ENCODE measurements around the gene NELFB.

Gene NELFB

GRCh38 chr9:137302449-137303150 is 47.5 kb downstream of the NELFB start:
- DNase-seq (ENCODE audit: extremely low read depth in 1 of 2, low read depth in 1 of 2) = no peak

DNA sequence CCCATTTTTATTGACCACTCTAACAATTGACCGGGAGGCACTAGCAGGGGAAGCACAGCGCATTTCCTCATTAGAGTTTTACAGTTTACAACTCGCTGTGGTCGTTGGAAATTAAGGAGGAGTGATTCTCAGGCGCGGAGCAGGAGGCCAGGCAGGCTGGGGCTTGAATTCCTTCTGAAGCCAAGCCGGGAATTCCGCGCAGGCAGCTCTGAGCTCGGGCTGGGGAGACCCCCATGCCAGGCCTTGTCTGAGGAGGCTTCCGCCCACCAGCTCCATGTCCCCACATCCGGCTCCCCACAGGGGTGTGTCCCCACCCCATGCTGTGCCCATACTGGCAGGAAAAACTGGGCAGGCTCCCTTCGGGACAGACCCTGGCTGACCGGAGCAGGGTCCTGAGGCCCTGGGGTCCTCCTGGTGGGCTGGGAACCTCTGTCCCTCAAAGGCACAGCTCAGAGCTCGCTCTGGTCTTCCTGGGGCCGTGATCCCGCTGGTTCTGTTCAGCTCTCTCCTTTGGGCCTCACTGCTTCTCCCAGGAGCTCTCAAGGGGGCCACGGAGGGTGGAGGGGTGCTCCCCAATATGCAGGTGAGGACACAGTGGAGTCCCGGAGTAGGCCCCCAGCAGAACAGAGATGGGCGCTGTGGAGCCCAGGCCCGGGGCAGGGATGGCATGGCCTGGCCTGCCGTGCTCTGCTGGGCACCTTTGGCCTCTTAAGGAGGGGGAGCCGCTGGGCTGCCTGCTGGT is 48.2 kb downstream of the NELFB start:
- DNase-seq (ENCODE audit: extremely low read depth in 1 of 2, low read depth in 1 of 2) = no peak

DNA sequence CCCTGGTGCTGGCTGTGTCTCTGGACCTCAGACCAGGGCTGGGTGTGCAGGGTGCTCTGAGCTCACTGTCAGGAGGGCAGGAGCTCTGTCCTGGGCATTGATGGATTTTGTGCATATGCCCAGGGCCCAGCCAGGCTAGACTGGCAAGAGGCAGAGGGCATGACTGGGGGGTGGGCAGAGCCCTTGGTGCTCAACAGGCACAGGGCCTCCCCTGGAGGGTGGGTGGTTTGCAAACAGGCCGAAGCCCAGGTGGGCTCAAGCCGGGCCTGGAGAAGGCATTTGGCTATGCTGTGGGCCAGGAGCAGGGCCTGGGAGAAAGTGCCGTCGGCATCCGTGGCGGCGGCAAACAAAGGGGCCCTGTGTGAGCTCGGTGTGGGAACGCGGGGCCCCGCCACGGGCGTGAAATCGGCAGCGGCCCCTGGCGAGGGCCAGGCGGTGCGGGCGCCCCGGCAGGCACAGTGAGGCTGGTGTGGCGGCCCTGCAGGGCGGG is 48.8 kb downstream of the NELFB start:
- DNase-seq (ENCODE audit: extremely low read depth in 1 of 2, low read depth in 1 of 2) = no peak

DNA sequence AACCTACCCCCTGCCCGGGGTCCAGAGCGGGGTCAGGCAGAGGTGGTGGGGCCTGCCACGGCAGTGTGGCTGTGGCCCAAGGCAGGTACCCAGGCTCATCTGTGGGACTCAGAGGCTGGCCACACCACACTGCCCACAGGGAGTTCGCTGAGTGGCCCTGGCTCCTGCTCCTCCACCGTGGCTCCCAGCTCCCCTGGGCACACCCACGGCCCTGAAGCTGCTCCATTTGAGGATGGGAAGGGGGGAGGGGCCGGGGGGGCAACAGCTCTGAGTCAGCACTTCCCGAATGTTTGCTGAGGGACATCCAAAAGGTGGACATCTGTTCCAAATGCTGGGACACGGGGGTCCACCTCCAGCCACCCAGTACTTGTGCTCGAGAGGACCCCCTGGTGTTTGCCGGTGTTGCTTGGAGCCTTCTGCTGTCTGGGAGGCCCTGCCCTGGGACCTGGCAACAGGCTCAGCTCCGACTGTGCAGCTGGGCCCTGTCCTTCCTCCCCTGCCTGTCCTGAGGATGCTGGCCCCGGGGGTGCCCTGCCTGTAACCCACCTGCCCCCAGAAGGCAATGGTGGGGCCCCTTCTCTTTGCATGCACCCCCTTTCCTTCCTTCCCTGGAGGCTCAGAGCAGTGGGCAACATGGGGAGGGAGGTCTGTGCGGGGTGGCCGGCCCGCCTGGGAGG is 49.4 kb downstream of the NELFB start:
- no peak for DNase-seq (ENCODE audit: extremely low read depth in 1 of 2, low read depth in 1 of 2)

GRCh38 chr9:137305060-137305797 is 50.1 kb downstream of the NELFB start:
- peak; percentile 49 to 59 for DNase-seq (ENCODE audit: extremely low read depth in 1 of 2, low read depth in 1 of 2)

GRCh38 chr9:137305798-137306065 is 50.6 kb downstream of the NELFB start:
- no peak for DNase-seq (ENCODE audit: extremely low read depth in 1 of 2, low read depth in 1 of 2)

DNA sequence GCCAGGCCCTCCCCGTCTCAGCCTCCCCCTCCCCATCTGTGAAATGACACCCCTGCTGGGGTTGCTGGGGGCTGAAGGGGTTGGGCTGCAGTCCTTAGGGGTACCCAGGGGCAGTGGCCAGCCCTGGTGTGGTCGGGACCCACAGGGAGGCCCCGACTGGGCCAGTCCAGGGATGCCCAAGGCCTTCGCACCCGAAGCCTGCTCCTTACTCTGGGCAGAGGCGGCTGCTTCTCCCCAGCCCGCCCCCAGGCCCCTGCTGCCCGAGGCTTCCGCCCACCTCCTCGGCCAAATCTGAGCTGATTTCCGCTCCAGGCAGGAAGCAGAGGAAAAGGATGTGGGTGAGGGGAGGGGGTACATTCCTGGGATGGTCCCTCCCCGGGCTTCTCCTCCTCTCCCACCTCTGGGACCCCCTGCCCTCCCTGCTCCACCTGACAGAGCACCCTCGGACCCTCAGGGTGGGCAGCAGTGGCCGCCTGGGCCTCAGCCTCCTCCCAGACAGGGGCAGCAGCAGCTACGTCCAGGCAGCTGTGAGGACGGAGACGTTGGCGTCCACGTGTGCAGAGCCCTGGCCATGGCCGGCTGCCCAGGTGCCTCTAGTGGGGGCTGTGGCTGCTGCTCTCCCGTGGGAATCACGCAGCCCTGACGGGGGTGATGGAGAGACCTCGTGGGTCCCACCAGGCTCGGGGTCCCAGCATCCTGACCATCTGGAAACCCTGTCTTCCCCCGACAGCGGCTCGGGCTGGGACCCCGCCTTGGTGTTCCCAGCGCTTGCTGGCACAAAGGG is 51.1 kb downstream of the NELFB start:
- no peak for DNase-seq (ENCODE audit: extremely low read depth in 1 of 2, low read depth in 1 of 2)

- DNase-seq (ENCODE audit: extremely low read depth in 1 of 2, low read depth in 1 of 2) = no peak
Measured at GRCh38 chr9:137306850-137307254, 51.7 kb downstream of the NELFB start.

GRCh38 chr9:137307255-137308056 is 52.3 kb downstream of the NELFB start:
- DNase-seq (ENCODE audit: extremely low read depth in 1 of 2, low read depth in 1 of 2) = no peak

GRCh38 chr9:137308057-137308619 is 53.0 kb downstream of the NELFB start:
- no peak for DNase-seq (ENCODE audit: extremely low read depth in 1 of 2, low read depth in 1 of 2)

GRCh38 chr9:137309368-137310188 is 54.5 kb downstream of the NELFB start:
- no peak for DNase-seq (ENCODE audit: extremely low read depth in 1 of 2, low read depth in 1 of 2)

- DNase-seq (ENCODE audit: extremely low read depth in 1 of 2, low read depth in 1 of 2) = no peak
Measured at GRCh38 chr9:137310189-137311052, 55.3 kb downstream of the NELFB start.

DNA sequence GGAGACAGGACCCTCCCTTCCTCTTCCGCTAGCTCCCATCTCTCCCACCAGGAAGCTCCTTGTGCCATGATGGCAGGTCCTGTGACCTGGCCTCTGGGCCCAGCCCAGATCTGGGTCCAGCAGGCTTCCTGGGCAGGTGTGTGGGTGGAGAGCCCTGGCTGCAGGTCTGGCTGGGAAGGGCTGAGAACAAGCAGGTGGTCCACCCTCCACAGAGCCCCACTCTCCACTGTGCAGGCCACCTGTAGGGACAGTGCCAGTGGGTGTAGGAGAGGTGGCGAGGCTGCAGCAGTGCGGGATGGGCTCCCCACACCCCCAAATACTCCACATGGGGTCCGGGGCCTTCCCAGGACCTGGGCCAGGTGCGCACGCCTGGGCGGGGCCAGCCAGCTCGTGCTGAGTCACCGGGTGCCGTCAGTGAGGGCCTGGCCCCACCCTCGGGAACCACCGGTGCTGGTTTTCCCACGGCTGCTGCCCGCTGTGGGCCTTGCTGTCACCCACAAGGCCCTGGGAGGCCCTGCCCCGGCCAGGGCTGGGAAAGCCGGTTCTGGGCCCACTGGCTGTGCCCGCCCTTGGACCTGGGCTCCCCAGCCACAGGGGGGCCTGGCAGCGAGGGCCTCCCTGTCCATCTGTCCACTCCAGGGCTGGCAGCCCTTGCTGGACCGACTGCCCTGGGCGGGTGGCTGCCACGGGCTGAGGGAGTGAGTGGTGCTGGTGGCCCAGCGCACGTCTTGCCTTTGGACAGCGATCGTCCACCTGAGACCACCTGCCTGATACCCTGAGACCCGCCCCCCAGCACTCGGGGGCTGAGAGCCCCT is 56.3 kb downstream of the NELFB start:
- DNase-seq (ENCODE audit: extremely low read depth in 1 of 2, low read depth in 1 of 2) = no peak

DNA sequence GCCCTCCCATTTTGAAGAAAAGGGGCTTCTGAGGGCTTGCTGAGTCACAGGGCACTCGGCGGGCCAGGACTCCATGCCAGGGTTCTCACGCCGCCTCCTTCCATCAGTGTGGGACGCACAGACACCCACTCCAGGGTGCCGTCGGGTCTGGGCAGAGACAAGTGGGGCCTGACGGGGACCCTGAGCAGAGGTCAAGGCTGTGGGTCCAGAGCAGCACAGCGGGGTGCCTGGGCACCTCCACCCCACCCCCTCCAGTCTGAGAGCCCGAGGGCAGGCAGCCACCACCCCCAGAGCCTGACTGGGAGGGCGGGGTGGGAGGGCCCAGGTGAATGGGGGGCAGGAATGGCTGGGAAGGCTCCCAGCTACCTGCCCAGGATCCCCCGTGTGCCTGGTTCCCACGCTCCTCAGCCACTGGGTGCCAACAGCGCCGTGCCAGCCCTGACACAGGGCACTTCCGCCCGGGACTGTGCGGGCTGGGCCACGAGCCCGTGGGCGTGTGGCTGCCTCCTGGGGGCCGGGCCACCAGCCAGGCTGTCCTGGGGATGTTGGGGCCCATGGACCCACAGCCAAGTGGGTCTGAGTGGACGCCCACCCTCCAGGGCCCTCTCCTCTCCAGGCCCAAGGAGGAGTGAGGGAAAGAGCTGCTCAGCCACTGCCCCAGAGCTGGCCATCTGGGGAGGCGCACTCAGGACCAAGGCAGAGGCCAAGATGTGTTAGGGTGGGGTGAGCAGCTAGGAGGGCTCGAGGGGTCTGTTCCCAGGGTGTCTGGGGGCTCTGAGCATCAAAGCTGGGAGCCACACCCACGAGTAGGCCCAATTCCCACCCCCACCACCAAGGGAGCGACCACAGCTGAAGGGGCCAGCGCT is 57.1 kb downstream of the NELFB start:
- no peak for DNase-seq (ENCODE audit: extremely low read depth in 1 of 2, low read depth in 1 of 2)

DNA sequence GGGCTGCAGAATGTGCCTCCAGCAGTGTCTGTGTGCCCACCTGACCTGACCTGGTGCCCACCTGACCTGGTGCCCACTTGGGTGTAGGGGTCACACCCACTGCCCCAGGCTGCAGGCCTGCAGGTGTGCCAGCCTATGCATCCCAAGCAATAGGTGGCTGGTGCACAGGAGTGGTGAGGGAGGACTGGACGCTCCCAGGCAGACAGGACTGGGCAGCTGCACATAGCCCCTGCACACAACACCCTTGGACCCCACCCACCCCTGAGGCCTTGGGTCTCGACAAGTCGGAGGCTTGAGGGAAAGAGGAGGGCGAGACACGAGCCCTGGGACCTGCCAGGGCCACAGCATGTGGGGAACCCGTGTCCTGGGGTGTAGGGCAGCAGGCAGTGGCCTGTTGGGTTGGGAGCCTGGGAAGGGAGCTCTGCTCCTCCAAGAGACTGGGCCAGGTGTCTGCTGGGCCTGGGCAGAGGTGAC is 57.8 kb downstream of the NELFB start:
- no peak for DNase-seq (ENCODE audit: extremely low read depth in 1 of 2, low read depth in 1 of 2)
